Panc1 (cell line): ENCODE measurements around the gene FUT8. TPM values are rescaled to one million over a fixed set of nuclear protein-coding genes. Genes with fewer than 3 reads are reported as not detected.

Experiments
- ATAC-seq: fragments of 200-7000 bp; cut with Tn5 transposase; 2 replicates; pipeline ENCODE4 v1.9.1; 2020; ENCODE audit warnings: mild to moderate bottlenecking, moderate library complexity
- BruUV-seq: library from RNA; stranded (reverse); fragments of 400-500 nt; replicated peaks from 2 replicates; lab custom pipeline; 2021; lab: Mats Ljungman, UMichigan
- CTCF ChIA-PET: fragments of 300-600 bp; sonication (Branson Sonifier 250); formaldehyde crosslinking; loops from one replicate; lab custom pipeline; 2022; ENCODE audit warnings: antibody characterized with exemption; lab: Charles Lee
- POLR2A ChIA-PET: fragments of 300-600 bp; sonication (Branson Sonifier 250); formaldehyde crosslinking; loops from one replicate; lab custom pipeline; 2022; ENCODE audit warnings: antibody characterized with exemption; lab: Charles Lee
- DNase-seq: peaks from one replicate; pipeline ENCODE4 v3.0.0-alpha.2; 2010; ENCODE audit warnings: low read depth, low spot score
- H3K27ac ChIP-seq: 2 replicates; pipeline ENCODE4 v1.5.1; 2011; ENCODE audit warnings: mild to moderate bottlenecking, low read length, inconsistent platforms
- H3K27me3 ChIP-seq: fragments of 200-500 bp; sonication (Bioruptor generic); 2 replicates; pipeline ENCODE4 v1.6.0; 2014; ENCODE audit warnings: low read length, inconsistent platforms; ENCODE audit not compliant: control insufficient read depth, insufficient read depth
- H3K36me3 ChIP-seq: fragments of 200-500 bp; sonication (Bioruptor generic); 2 replicates; pipeline ENCODE4 v1.5.1; 2014; ENCODE audit warnings: inconsistent platforms, mild to moderate bottlenecking, low read length, moderate library complexity; ENCODE audit not compliant: control insufficient read depth, insufficient read depth
- H3K4me1 ChIP-seq: 2 replicates; pipeline ENCODE4 v1.5.1; 2011; ENCODE audit warnings: inconsistent platforms, mild to moderate bottlenecking, low read length, moderate library complexity; ENCODE audit not compliant: control insufficient read depth, insufficient read depth
- H3K4me3 ChIP-seq, 2 experiments: 2 replicates each; pipeline ENCODE4 v1.5.1; 2011 to 2012; ENCODE audit warnings: low read depth in 2 of 2, low read length in 2 of 2, mild to moderate bottlenecking in 2 of 2, inconsistent platforms in 1 of 2, moderate library complexity in 1 of 2
- H3K9me3 ChIP-seq: fragments of 200-500 bp; sonication (Bioruptor generic); 2 replicates; pipeline ENCODE4 v1.5.1; 2014; ENCODE audit warnings: low read depth, mild to moderate bottlenecking, inconsistent platforms, low read length, moderate library complexity; ENCODE audit not compliant: control insufficient read depth, insufficient read depth
- POLR2AphosphoS5 ChIP-seq: IDR thresholded peaks from 2 replicates; pipeline ENCODE4 v1.6.1; 2012; ENCODE audit warnings: mild to moderate bottlenecking, low read depth, low read length, moderate library complexity
- REST ChIP-seq, 2 experiments: IDR thresholded peaks; 2 replicates each; pipeline ENCODE4 v1.6.1; 2011 to 2012; ENCODE audit warnings: low read depth in 2 of 2, control low read depth in 1 of 2, low read length in 1 of 2, mild to moderate bottlenecking in 1 of 2, moderate library complexity in 1 of 2; ENCODE audit not compliant: insufficient read depth in 1 of 2
- SIN3A ChIP-seq: IDR thresholded peaks from 2 replicates; pipeline ENCODE4 v1.6.1; 2012; ENCODE audit warnings: low read depth, mild to moderate bottlenecking, low read length, moderate library complexity, borderline replicate concordance; ENCODE audit not compliant: insufficient read depth
- TCF7L2 ChIP-seq: IDR thresholded peaks from 2 replicates; pipeline ENCODE4 v1.6.1; 2011; ENCODE audit warnings: mild to moderate bottlenecking, low read depth, low read length, inconsistent platforms
- in situ Hi-C: cut with HindIII; loops from 2 replicates; pipeline ENCODE4 v1.10.0; 2016; ENCODE audit warnings: low sequenced_read_pairs, low pct_unique_long_range_greater_than_20kb
- intact Hi-C: fragments of 100-400 bp; cut with micrococcal nuclease; formaldehyde crosslinking; loops from one replicate; pipeline ENCODE4 v1.10.0; 2022; ENCODE audit not compliant: unreplicated experiment
- total RNA-seq: library from RNA; stranded (reverse); gene quantifications from one replicate; pipeline ENCODE4 v1.2.1, GENCODE V29; 2021; ENCODE audit not compliant: unreplicated experiment
- TF ChIP-seq, protein P1 (sequence below): fragments of 450-650 bp; IDR thresholded peaks from 2 replicates; pipeline ENCODE4 v1.5.1; 2017; ENCODE audit warnings: mild to moderate bottlenecking

The FUT8 gene
- total RNA-seq, 1 experiment from 2014 or later = 31.4 TPM

GRCh38 chr14:65628664-65629063 lies 216.1 kb downstream of the FUT8 start:
- intact Hi-C loops (no loop called here), in situ Hi-C loops (no loop called here)
- CTCF ChIA-PET = no interaction called here
- H3K4me1 ChIP-seq = no peaks in the 10 kb centered on the region
- no peaks in the 10 kb centered on the region for H3K36me3 ChIP-seq
- no peaks in the 10 kb centered on the region for H3K9me3 ChIP-seq
- POLR2A ChIA-PET = no interaction called here
- no peaks in the 10 kb centered on the region for H3K27me3 ChIP-seq
- DNase-seq (no peak), ATAC-seq (no peak)
- BruUV-seq = no TSS peak
- H3K27ac ChIP-seq = no peak overlapping the region
- H3K4me3 ChIP-seq = no peak overlapping the region
- TF ChIP-seq REST (IDR thresholded peaks at IDR 0.05; ENCODE audit: insufficient read depth in 1 of 2, low read depth in 2 of 2, low read length in 1 of 2) = no peak
- TF ChIP-seq TCF7L2 = no peak
- no peak for TF ChIP-seq POLR2AphosphoS5
- TF ChIP-seq SIN3A = no peak
- TF ChIP-seq, protein P1, sequence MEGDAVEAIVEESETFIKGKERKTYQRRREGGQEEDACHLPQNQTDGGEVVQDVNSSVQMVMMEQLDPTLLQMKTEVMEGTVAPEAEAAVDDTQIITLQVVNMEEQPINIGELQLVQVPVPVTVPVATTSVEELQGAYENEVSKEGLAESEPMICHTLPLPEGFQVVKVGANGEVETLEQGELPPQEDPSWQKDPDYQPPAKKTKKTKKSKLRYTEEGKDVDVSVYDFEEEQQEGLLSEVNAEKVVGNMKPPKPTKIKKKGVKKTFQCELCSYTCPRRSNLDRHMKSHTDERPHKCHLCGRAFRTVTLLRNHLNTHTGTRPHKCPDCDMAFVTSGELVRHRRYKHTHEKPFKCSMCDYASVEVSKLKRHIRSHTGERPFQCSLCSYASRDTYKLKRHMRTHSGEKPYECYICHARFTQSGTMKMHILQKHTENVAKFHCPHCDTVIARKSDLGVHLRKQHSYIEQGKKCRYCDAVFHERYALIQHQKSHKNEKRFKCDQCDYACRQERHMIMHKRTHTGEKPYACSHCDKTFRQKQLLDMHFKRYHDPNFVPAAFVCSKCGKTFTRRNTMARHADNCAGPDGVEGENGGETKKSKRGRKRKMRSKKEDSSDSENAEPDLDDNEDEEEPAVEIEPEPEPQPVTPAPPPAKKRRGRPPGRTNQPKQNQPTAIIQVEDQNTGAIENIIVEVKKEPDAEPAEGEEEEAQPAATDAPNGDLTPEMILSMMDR = no peak

- in situ Hi-C loops = no loop called here
- TF ChIP-seq TCF7L2 (no peak), SIN3A (no peak), POLR2AphosphoS5 (no peak), REST (IDR thresholded peaks at IDR 0.05; ENCODE audit: insufficient read depth in 1 of 2, low read depth in 2 of 2, low read length in 1 of 2) (no peak)
- TF ChIP-seq, protein P1 = no peak
- Histone ChIP-seq H3K4me3 (no peak overlapping the region), H3K27ac (no peak overlapping the region), H3K9me3 (no peaks in the 10 kb centered on the region), H3K36me3 (no peaks in the 10 kb centered on the region), H3K27me3 (no peaks in the 10 kb centered on the region), H3K4me1 (no peaks in the 10 kb centered on the region)
- ChIA-PET CTCF (no interaction called here), POLR2A (no interaction called here)
- BruUV-seq = no TSS peak
- intact Hi-C loops = no loop called here
- no peak for DNase-seq
- no peak for ATAC-seq
Measured at GRCh38 chr14:65631040-65631439, 218.5 kb downstream of the FUT8 start.
